HCT116 (cell line): ENCODE measurements around the gene USP10. TPM values are rescaled to one million over a fixed set of nuclear protein-coding genes. Genes with fewer than 3 reads are reported as not detected.

Experiments
- ATAC-seq: fragments of 200-7000 bp; cut with Tn5 transposase; 2 replicates; pipeline ENCODE4 v1.9.1; 2020; ENCODE audit warnings: mild to moderate bottlenecking, moderate library complexity
- BruUV-seq: library from RNA; stranded (reverse); fragments of 400-500 nt; replicated peaks from 2 replicates; lab custom pipeline; 2021; lab: Mats Ljungman, UMichigan
- CTCF ChIA-PET: fragments of 300-600 bp; sonication (Branson Sonifier 250); formaldehyde crosslinking; loops from one replicate; lab custom pipeline; 2021; ENCODE audit warnings: antibody characterized with exemption; lab: Charles Lee
- POLR2A ChIA-PET: fragments of 300-600, 350-600 bp; sonication (Branson Sonifier 250); formaldehyde crosslinking; loops from one replicate; lab custom pipeline; 2021; ENCODE audit warnings: antibody characterized with exemption; lab: Charles Lee
- RAD21 ChIA-PET, 2 experiments: fragments of 300-600 bp; sonication (Branson Sonifier 250); formaldehyde crosslinking; loops; one replicate each; lab custom pipeline; 2023; ENCODE audit warnings: low total read pairs in 2 of 2; ENCODE audit not compliant: uncharacterized antibody in 2 of 2, unreplicated experiment in 2 of 2, low non-redundant PET in 1 of 2; lab: Charles Lee
- DNase-seq: peaks from one replicate; pipeline ENCODE4 v3.0.0-alpha.2; 2010; ENCODE audit warnings: low read depth, low spot score
- H2AFZ ChIP-seq: fragments of 200-600 bp; shearing (Covaris generic), sonication (generic); 2 replicates; pipeline ENCODE4 v1.6.1; 2017; ENCODE audit warnings: low read depth, mixed run types, mixed read lengths, antibody characterized with exemption, low read length; ENCODE audit not compliant: poor library complexity, severe bottlenecking
- H3K27ac ChIP-seq: 2 replicates; pipeline ENCODE4 v1.5.1; 2012; ENCODE audit warnings: low read depth, low read length
- H3K27me3 ChIP-seq: fragments of 200-600 bp; sonication (generic); 2 replicates; pipeline ENCODE4 v1.6.1; 2016; ENCODE audit warnings: mixed run types, low read length, mixed read lengths; ENCODE audit not compliant: insufficient read depth
- H3K36me3 ChIP-seq, 2 experiments: fragments of 200-500 bp in 1 of 2; fragments of 200-600 bp in 1 of 2; sonication (Bioruptor generic) in 1 of 2; sonication (generic) in 1 of 2; 2 replicates each; pipeline versions ENCODE4 v1.5.1 to v1.6.1; 2014 to 2016; ENCODE audit warnings: low read length in 2 of 2, inconsistent platforms in 1 of 2, mixed read lengths in 1 of 2, mixed run types in 1 of 2; ENCODE audit not compliant: insufficient read depth in 2 of 2, control insufficient read depth in 1 of 2
- H3K4me1 ChIP-seq, 2 experiments: fragments of 200-600 bp in 1 of 2; sonication (generic) in 1 of 2; 2 replicates each; pipeline versions ENCODE4 v1.5.1 to v1.6.1; 2012 to 2017; ENCODE audit warnings: low read length in 2 of 2, inconsistent platforms in 1 of 2, mild to moderate bottlenecking in 1 of 2, mixed read lengths in 1 of 2, mixed run types in 1 of 2, moderate library complexity in 1 of 2; ENCODE audit not compliant: insufficient read depth in 2 of 2, control insufficient read depth in 1 of 2
- H3K4me2 ChIP-seq: fragments of 200-600 bp; sonication (generic); 2 replicates; pipeline ENCODE4 v1.6.1; 2017; ENCODE audit warnings: mixed run types, low read length, mixed read lengths
- H3K4me3 ChIP-seq, 2 experiments: fragments of 200-600 bp in 1 of 2; sonication (generic) in 1 of 2; replicated peaks in 1 of 2; 2 replicates each; pipeline ENCODE4 v1.5.1; 2011 to 2016; ENCODE audit warnings: low read length in 2 of 2, control low read depth in 1 of 2, low read depth in 1 of 2, mild to moderate bottlenecking in 1 of 2, mixed read lengths in 1 of 2, mixed run types in 1 of 2
- H3K79me2 ChIP-seq: fragments of 200-600 bp; sonication (generic); 2 replicates; pipeline ENCODE4 v1.6.1; 2017; ENCODE audit warnings: mild to moderate bottlenecking, mixed run types, low read length, moderate library complexity, mixed read lengths; ENCODE audit not compliant: insufficient read depth
- H3K9ac ChIP-seq: fragments of 200-600 bp; sonication (generic); 2 replicates; pipeline ENCODE4 v1.6.1; 2016; ENCODE audit warnings: low read length, mixed read lengths
- H3K9me2 ChIP-seq: fragments of 200-600 bp; sonication (generic), shearing (Covaris generic); 2 replicates; pipeline ENCODE4 v1.6.1; 2017; ENCODE audit warnings: mixed run types, mild to moderate bottlenecking, moderate library complexity; ENCODE audit not compliant: insufficient read depth
- H3K9me3 ChIP-seq, 2 experiments: fragments of 200-500 bp in 1 of 2; fragments of 200-600 bp in 1 of 2; sonication (Bioruptor generic) in 1 of 2; sonication (generic) in 1 of 2; 2 replicates each; pipeline ENCODE4 v1.6.1; 2014 to 2017; ENCODE audit warnings: low read length in 2 of 2, mixed read lengths in 2 of 2, inconsistent platforms in 1 of 2, low read depth in 1 of 2, mild to moderate bottlenecking in 1 of 2, mixed run types in 1 of 2, moderate library complexity in 1 of 2; ENCODE audit not compliant: control insufficient read depth in 1 of 2, insufficient read depth in 1 of 2
- H4K20me1 ChIP-seq: fragments of 200-600 bp; sonication (generic), shearing (Covaris generic); 2 replicates; pipeline ENCODE4 v1.6.1; 2017; ENCODE audit warnings: mixed run types, mild to moderate bottlenecking, moderate library complexity; ENCODE audit not compliant: insufficient read depth
- CBX3 ChIP-seq: IDR thresholded peaks from 2 replicates; pipeline ENCODE4 v1.6.1; 2012; ENCODE audit warnings: low read depth
- CEBPB ChIP-seq: IDR thresholded peaks from 2 replicates; pipeline ENCODE4 v1.6.1; 2012; ENCODE audit warnings: low read depth
- CTCF ChIP-seq, 3 experiments: fragments of 200-600 bp in 1 of 3; sonication (generic) in 1 of 3; IDR thresholded peaks in 2 of 3; conservative IDR thresholded peaks in 1 of 3; 2 replicates each; pipeline ENCODE4 v1.5.1; 2012 to 2017; ENCODE audit warnings: low read depth in 2 of 3, low read length in 2 of 3, antibody characterized with exemption in 1 of 3, borderline replicate concordance in 1 of 3, control low read depth in 1 of 3, mild to moderate bottlenecking in 1 of 3, mixed read lengths in 1 of 3, mixed run types in 1 of 3, moderate library complexity in 1 of 3; ENCODE audit not compliant: insufficient read depth in 1 of 3
- EGR1 ChIP-seq: IDR thresholded peaks from 2 replicates; pipeline ENCODE4 v1.6.1; 2012; ENCODE audit warnings: low read depth
- ELF1 ChIP-seq: IDR thresholded peaks from 2 replicates; pipeline ENCODE4 v1.6.1; 2012; ENCODE audit warnings: low read depth, borderline replicate concordance
- EZH2 ChIP-seq: fragments of 200-600 bp; sonication (generic); IDR thresholded peaks from 2 replicates; pipeline ENCODE4 v1.6.1; 2017; ENCODE audit warnings: antibody characterized with exemption, mixed run types
- EZH2phosphoT487 ChIP-seq: fragments of 200-600 bp; IDR thresholded peaks from 2 replicates; pipeline ENCODE4 v1.6.1; 2018; ENCODE audit warnings: antibody characterized with exemption, borderline replicate concordance
- FOSL1 ChIP-seq: IDR thresholded peaks from 2 replicates; pipeline ENCODE4 v1.6.1; 2012; ENCODE audit warnings: low read depth
- JUND ChIP-seq: IDR thresholded peaks from 2 replicates; pipeline ENCODE4 v1.6.1; 2012
- POLR2A ChIP-seq: IDR thresholded peaks from 2 replicates; pipeline ENCODE4 v1.7.0; 2011; ENCODE audit warnings: borderline replicate concordance; ENCODE audit not compliant: insufficient read depth, insufficient read length; ENCODE audit errors: extremely low read depth
- RAD21 ChIP-seq: IDR thresholded peaks from 2 replicates; pipeline ENCODE4 v1.6.1; 2012; ENCODE audit warnings: low read depth, mild to moderate bottlenecking
- REST ChIP-seq: IDR thresholded peaks from 2 replicates; pipeline ENCODE4 v1.6.1; 2012; ENCODE audit warnings: low read depth
- SIN3A ChIP-seq: IDR thresholded peaks from 2 replicates; pipeline ENCODE4 v1.6.1; 2012; ENCODE audit warnings: low read depth
- SP1 ChIP-seq: IDR thresholded peaks from 2 replicates; pipeline ENCODE4 v1.6.1; 2012; ENCODE audit warnings: low read depth
- SRF ChIP-seq: IDR thresholded peaks from 2 replicates; pipeline ENCODE4 v1.6.1; 2012; ENCODE audit warnings: low read depth
- TCF7L2 ChIP-seq: IDR thresholded peaks from 2 replicates; pipeline ENCODE4 v1.7.0; 2011; ENCODE audit warnings: borderline replicate concordance, inconsistent platforms; ENCODE audit not compliant: insufficient read depth, insufficient read length; ENCODE audit errors: extremely low read depth
- YY1 ChIP-seq: IDR thresholded peaks from 2 replicates; pipeline ENCODE4 v1.6.1; 2011; ENCODE audit warnings: low read length, low read depth, moderate library complexity, mild to moderate bottlenecking; ENCODE audit not compliant: insufficient replicate concordance; ENCODE audit errors: extremely low read depth
- ZFX ChIP-seq: fragments of 450-650 bp; IDR thresholded peaks from 2 replicates; pipeline ENCODE4 v1.6.1; 2017
- intact Hi-C: fragments of 100-400 bp; cut with micrococcal nuclease; formaldehyde crosslinking; loops from 2 replicates; pipeline ENCODE4 v1.10.0; 2022
- total RNA-seq: library from RNA; stranded (reverse); gene quantifications from one replicate; pipeline ENCODE4 v1.2.1, GENCODE V29; 2021; ENCODE audit not compliant: unreplicated experiment
- TF ChIP-seq, protein P1 (sequence below): IDR thresholded peaks from 2 replicates; pipeline ENCODE4 v1.6.1; 2011; ENCODE audit warnings: mild to moderate bottlenecking, low read length, moderate library complexity; ENCODE audit not compliant: insufficient replicate concordance; ENCODE audit errors: extremely low read depth
- TF ChIP-seq, protein P2 (sequence below): IDR thresholded peaks from 2 replicates; pipeline ENCODE4 v1.6.1; 2012

USP10 gene
- total RNA-seq, 1 experiment from 2014 or later, result 175 TPM

DNA sequence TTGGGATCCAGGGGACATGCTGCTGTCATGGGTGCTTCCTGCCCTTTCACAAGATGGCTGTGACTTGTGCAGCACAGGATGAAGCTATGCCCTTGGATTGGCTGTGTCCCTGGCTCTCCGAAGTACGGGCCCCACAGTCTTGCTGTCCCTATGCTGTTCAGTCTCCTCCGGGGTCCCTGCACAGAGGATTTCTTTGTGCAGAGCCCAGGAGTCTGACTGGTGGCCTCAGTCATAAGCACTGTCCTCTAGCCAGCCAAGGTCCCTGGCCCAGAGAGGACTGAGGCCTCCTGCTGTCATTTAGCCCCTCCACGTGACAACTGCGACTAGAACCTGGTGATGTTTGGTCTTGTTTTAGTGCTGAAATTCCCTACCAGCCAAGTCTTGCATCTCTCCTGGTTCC lies 77.6 kb downstream of the USP10 start:
- Histone ChIP-seq H3K27me3 (no peaks in the 10 kb centered on the region), H3K4me3 (no peak overlapping the region), H4K20me1 (no peaks in the 10 kb centered on the region), H3K36me3 (peaks cover 48 to 67% of the 10 kb centered on the region in 2 experiments), H2AFZ (no peak overlapping the region), H3K9ac (no peak overlapping the region), H3K27ac (no peak overlapping the region), H3K9me3 (no peaks in the 10 kb centered on the region), H3K4me1 (no peaks in the 10 kb centered on the region), H3K9me2 (no peaks in the 10 kb centered on the region), H3K79me2 (peaks cover 15% of the 10 kb centered on the region; the same call in 1 of the 2 replicates), H3K4me2 (no peak overlapping the region)
- intact Hi-C loops, result no loop called here
- ChIA-PET POLR2A (no interaction called here), CTCF (no interaction called here), RAD21 (no interaction called here)
- no TSS peak for BruUV-seq
- DNase-seq, result no peak
- ATAC-seq, result no peak
- TF ChIP-seq EGR1 (no peak), ZFX (no peak), CBX3 (no peak), REST (no peak), JUND (no peak), SP1 (no peak), FOSL1 (no peak), EZH2phosphoT487 (no peak), EZH2 (no peak), YY1 (no peak), TCF7L2 (no peak), CEBPB (no peak), CTCF (IDR thresholded peaks at IDR 0.05 in 2 of 3, conservative IDR thresholded peaks at IDR 0.05 in 1 of 3; ENCODE audit: borderline replicate concordance in 1 of 3, insufficient read depth in 1 of 3, low read depth in 2 of 3, low read length in 2 of 3) (no peak), RAD21 (no peak), SIN3A (no peak), POLR2A (no peak), SRF (no peak), ELF1 (no peak)
- TF ChIP-seq, protein P1, sequence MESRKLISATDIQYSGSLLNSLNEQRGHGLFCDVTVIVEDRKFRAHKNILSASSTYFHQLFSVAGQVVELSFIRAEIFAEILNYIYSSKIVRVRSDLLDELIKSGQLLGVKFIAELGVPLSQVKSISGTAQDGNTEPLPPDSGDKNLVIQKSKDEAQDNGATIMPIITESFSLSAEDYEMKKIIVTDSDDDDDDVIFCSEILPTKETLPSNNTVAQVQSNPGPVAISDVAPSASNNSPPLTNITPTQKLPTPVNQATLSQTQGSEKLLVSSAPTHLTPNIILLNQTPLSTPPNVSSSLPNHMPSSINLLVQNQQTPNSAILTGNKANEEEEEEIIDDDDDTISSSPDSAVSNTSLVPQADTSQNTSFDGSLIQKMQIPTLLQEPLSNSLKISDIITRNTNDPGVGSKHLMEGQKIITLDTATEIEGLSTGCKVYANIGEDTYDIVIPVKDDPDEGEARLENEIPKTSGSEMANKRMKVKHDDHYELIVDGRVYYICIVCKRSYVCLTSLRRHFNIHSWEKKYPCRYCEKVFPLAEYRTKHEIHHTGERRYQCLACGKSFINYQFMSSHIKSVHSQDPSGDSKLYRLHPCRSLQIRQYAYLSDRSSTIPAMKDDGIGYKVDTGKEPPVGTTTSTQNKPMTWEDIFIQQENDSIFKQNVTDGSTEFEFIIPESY, result no peak
- TF ChIP-seq, protein P2, sequence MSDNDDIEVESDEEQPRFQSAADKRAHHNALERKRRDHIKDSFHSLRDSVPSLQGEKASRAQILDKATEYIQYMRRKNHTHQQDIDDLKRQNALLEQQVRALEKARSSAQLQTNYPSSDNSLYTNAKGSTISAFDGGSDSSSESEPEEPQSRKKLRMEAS, result no peak
